Right lung (tissue), 5 donors: ENCODE measurements around the gene FCGR2B. TPM values are rescaled to one million over a fixed set of nuclear protein-coding genes. Genes with fewer than 3 reads are reported as not detected.

Experiments used
- polyA plus RNA-seq, 5 donors: library from polyadenylated mRNA; unstranded; fragments of 120-200 nt; gene quantifications; one replicate each; pipeline versions ENCODE4 v1.2.1 to v1.2.3, GENCODE V29; 2013; ENCODE audit warnings: inconsistent platforms in 1 of 5, low replicate concordance in 1 of 5; ENCODE audit not compliant: insufficient read length in 5 of 5, insufficient read depth in 1 of 5

FCGR2B gene
- polyA plus RNA-seq, 5 donors: 0.44 to 1.1 (median 0.59) TPM

Other genes starting within 250 kb of the FCGR2B start
- gene FCGR2A, start 157.7 kb upstream of the FCGR2B start, polyA plus RNA-seq: 10 to 100 TPM; 13.3 to 18.6 (median 15.2) TPM
- 1 to 10 TPM in 2 of 5 donors, under 1 TPM in 3; 0.78 to 1.7 (median 0.88) TPM for gene HSPA6, start 138.6 kb upstream of the FCGR2B start, polyA plus RNA-seq
- gene FCGR3A, start 113.3 kb upstream of the FCGR2B start, polyA plus RNA-seq: 1 to 10 TPM; 2.1 to 5.7 (median 3.9) TPM
- under 1 TPM; 0.24 to 0.95 (median 0.60) TPM for gene FCGR3B, start 32.0 kb upstream of the FCGR2B start, polyA plus RNA-seq
- under 1 TPM in 3 of 5 donors, not detected in 2; 0.15 to 0.32 (median 0.15) TPM for gene FCRLA, start 44.1 kb downstream of the FCGR2B start, polyA plus RNA-seq
- gene FCRLB, start 58.4 kb downstream of the FCGR2B start, polyA plus RNA-seq: under 1 TPM; 0.24 to 0.51 (median 0.42) TPM
- gene DUSP12, start 86.6 kb downstream of the FCGR2B start, polyA plus RNA-seq: 10 to 100 TPM; 36.2 to 52.8 (median 47.5) TPM
- gene ATF6, start 103.2 kb downstream of the FCGR2B start, polyA plus RNA-seq: 10 to 100 TPM; 20.7 to 32.9 (median 29.8) TPM